SK-MEL-5 (cell line): ENCODE measurements around the gene EPB41L3. TPM values are rescaled to one million over a fixed set of nuclear protein-coding genes. Genes with fewer than 3 reads are reported as not detected.
"Not testable (repeated sequence)": the region's sequence is repeated elsewhere in the genome, so short reads cannot be mapped to it uniquely, and the experiment has no call there.

ENCODE experiments used
- DNase-seq: peaks from one replicate; pipeline ENCODE4 v3.0.0-alpha.2; 2016; ENCODE audit warnings: low read depth, low spot score
- in situ Hi-C: cut with HindIII; loops from 2 replicates; pipeline ENCODE4 v1.10.0; 2016; ENCODE audit warnings: low sequenced_read_pairs, high pct_unique_total_duplicates, low pct_unique_long_range_greater_than_20kb
- polyA plus RNA-seq, 2 experiments: library from polyadenylated mRNA; depleted of rRNA; stranded (reverse); fragments of >200 nt; gene quantifications; 2 replicates each; pipeline ENCODE4 v1.2.3, GENCODE V29; 2015
- total RNA-seq: library from RNA; depleted of rRNA; stranded (reverse); fragments of >200 nt; shearing (Covaris generic); gene quantifications from 2 replicates; pipeline ENCODE4 v1.2.3, GENCODE V29; 2014; rRNA removed

The EPB41L3 gene
- total RNA-seq, result 96.4 and 107 TPM in 2 replicates
- polyA plus RNA-seq (2015; cell fraction: cytosol; rRNA removed), result 117 and 158 TPM in 2 replicates
- 91.1 and 95.3 TPM in 2 replicates for polyA plus RNA-seq (2015; cell fraction: nucleus; rRNA removed)

- in situ Hi-C loops, result no loop called here
- peak; percentile 36 for DNase-seq
These were observed at the start of gene EPB41L3 for GRCh38 chr18:5543773-5544389. Gene EPB41L3 (minus strand): TSS chr18:5543997. CDS start chr18:5489183, 54,814 bp downstream.

GRCh38 chr18:5588529-5588928 is 44.7 kb upstream of the EPB41L3 start:
- no peak for DNase-seq
- in situ Hi-C loops, result no loop called here

GRCh38 chr18:5585653-5586052 is 41.9 kb upstream of the EPB41L3 start:
- in situ Hi-C loops, result no loop called here
- peak; percentile 42 for DNase-seq

- DNase-seq, result peak; percentile 93
- in situ Hi-C loops, result no loop called here
These were observed 41.1 kb upstream of the EPB41L3 start for GRCh38 chr18:5584746-5585417.

GRCh38 chr18:5582849-5583681 is 39.3 kb upstream of the EPB41L3 start:
- in situ Hi-C loops, result no loop called here
- DNase-seq, result no peak

GRCh38 chr18:5582076-5582475 is 38.3 kb upstream of the EPB41L3 start:
- DNase-seq, result no peak
- in situ Hi-C loops, result no loop called here

- no peak for DNase-seq
- in situ Hi-C loops, result no loop called here
These were observed 31.0 kb upstream of the EPB41L3 start for GRCh38 chr18:5574843-5575242.

- in situ Hi-C loops, result no loop called here
- DNase-seq, result no peak
These were observed 27.9 kb upstream of the EPB41L3 start for GRCh38 chr18:5571666-5572065.

GRCh38 chr18:5570613-5571012 is 26.8 kb upstream of the EPB41L3 start:
- in situ Hi-C loops, result not testable (repeated sequence)
- peak; percentile 22 for DNase-seq

GRCh38 chr18:5568416-5568815 is 24.6 kb upstream of the EPB41L3 start:
- no peak for DNase-seq
- in situ Hi-C loops, result no loop called here

GRCh38 chr18:5558851-5559250 is 15.1 kb upstream of the EPB41L3 start:
- DNase-seq, result no peak
- in situ Hi-C loops, result no loop called here

- DNase-seq, result no peak
These were observed 12.6 kb upstream of the EPB41L3 start for GRCh38 chr18:5556310-5556974.

GRCh38 chr18:5554629-5555028 is 10.8 kb upstream of the EPB41L3 start:
- in situ Hi-C loops, result no loop called here
- DNase-seq, result no peak

More at GRCh38 chr18:5556310-5556974, 12.6 kb upstream of the EPB41L3 start:
- in situ Hi-C loops, result no loop called here

- DNase-seq, result peak; percentile 85
These were observed 2.9 kb upstream of the EPB41L3 start for GRCh38 chr18:5546660-5547059.

GRCh38 chr18:5543036-5543680 is 639 bp downstream of the EPB41L3 start:
- no peak for DNase-seq
- in situ Hi-C loops, result no loop called here

More at GRCh38 chr18:5546660-5547059, 2.9 kb upstream of the EPB41L3 start:
- in situ Hi-C loops, result no loop called here

- peak; percentile 44 for DNase-seq
- in situ Hi-C loops, result no loop called here
These were observed 1.2 kb downstream of the EPB41L3 start for GRCh38 chr18:5542515-5543035.

GRCh38 chr18:5541644-5542043 is 2.2 kb downstream of the EPB41L3 start:
- no peak for DNase-seq
- in situ Hi-C loops, result no loop called here
